ENCODE measurements around the gene GALE.

DNA sequence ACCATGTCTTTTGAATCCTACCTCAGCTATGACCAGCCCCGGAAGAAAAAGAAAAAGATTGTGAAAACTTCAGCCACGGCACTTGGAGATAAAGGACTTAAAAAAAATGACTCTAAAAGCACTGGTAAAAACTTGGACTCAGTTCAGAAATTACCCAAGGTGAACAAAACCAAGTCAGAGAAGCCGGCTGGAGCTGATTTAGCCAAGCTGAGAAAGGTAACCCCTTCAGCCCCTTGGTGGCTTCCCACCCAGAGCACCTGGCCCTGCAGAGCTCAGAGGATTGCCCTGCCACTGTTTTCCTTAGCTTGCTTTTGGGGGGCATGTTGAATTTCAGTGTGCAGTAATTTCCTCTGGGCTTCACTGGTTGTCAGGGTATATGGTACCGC is 48.7 kb downstream of the GALE start:
- TF ChIP-seq, protein P1, sequence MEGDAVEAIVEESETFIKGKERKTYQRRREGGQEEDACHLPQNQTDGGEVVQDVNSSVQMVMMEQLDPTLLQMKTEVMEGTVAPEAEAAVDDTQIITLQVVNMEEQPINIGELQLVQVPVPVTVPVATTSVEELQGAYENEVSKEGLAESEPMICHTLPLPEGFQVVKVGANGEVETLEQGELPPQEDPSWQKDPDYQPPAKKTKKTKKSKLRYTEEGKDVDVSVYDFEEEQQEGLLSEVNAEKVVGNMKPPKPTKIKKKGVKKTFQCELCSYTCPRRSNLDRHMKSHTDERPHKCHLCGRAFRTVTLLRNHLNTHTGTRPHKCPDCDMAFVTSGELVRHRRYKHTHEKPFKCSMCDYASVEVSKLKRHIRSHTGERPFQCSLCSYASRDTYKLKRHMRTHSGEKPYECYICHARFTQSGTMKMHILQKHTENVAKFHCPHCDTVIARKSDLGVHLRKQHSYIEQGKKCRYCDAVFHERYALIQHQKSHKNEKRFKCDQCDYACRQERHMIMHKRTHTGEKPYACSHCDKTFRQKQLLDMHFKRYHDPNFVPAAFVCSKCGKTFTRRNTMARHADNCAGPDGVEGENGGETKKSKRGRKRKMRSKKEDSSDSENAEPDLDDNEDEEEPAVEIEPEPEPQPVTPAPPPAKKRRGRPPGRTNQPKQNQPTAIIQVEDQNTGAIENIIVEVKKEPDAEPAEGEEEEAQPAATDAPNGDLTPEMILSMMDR (optimal IDR thresholded peaks at IDR 0.05 in 1 of 3, IDR thresholded peaks at IDR 0.05 in 1 of 3, conservative IDR thresholded peaks at IDR 0.05 in 1 of 3; ENCODE audit: extremely low read depth in 1 of 3, insufficient read depth in 2 of 3, low read length in 3 of 3): no peak
- TF ChIP-seq EZH2 (IDR thresholded peaks at IDR 0.05; ENCODE audit: low read length): no peak

Data from keratinocyte (primary cell).